C4-2B (cell line): ENCODE data around the gene BTNL3.

Experiments
- H3K27ac ChIP-seq: fragments of 450-650 bp; 2 replicates; pipeline ENCODE4 v1.5.1; 2017
- ZFX ChIP-seq: fragments of 450-650 bp; IDR thresholded peaks from 2 replicates; pipeline ENCODE4 v1.6.1; 2017
- TF ChIP-seq, protein P1 (sequence below): fragments of 450-650 bp; conservative IDR thresholded peaks from 2 replicates; pipeline ENCODE4 v1.5.1; 2017; ENCODE audit warnings: mild to moderate bottlenecking

Gene BTNL3, protein sequence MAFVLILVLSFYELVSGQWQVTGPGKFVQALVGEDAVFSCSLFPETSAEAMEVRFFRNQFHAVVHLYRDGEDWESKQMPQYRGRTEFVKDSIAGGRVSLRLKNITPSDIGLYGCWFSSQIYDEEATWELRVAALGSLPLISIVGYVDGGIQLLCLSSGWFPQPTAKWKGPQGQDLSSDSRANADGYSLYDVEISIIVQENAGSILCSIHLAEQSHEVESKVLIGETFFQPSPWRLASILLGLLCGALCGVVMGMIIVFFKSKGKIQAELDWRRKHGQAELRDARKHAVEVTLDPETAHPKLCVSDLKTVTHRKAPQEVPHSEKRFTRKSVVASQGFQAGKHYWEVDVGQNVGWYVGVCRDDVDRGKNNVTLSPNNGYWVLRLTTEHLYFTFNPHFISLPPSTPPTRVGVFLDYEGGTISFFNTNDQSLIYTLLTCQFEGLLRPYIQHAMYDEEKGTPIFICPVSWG

DNA sequence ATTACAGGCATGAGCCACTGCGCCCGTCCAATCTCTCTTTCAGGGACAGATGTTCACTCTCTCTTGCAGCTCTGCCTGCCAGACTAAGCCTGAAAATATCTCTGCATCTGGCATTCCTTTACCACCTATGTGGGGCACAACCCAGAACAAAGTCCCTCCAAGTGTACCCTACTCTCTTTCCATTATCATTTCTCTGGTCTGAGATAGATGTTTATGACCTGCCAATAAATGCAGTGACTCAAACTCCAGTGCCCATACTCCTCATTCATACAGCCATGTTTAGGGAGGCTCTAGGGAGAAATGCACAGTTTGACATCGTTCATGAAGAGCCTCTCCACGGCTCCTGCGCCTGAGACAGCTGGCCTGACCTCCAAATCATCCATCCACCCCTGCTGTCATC is at the start of gene BTNL3:
TSS of gene BTNL3 (plus strand) at position 255 of the 400 bp plus-strand sequence. CDS start 183 bp downstream, outside the sequence.
- H3K27ac ChIP-seq: no peak within 1 kb of the TSS
- no peak for TF ChIP-seq ZFX
- TF ChIP-seq, protein P1, sequence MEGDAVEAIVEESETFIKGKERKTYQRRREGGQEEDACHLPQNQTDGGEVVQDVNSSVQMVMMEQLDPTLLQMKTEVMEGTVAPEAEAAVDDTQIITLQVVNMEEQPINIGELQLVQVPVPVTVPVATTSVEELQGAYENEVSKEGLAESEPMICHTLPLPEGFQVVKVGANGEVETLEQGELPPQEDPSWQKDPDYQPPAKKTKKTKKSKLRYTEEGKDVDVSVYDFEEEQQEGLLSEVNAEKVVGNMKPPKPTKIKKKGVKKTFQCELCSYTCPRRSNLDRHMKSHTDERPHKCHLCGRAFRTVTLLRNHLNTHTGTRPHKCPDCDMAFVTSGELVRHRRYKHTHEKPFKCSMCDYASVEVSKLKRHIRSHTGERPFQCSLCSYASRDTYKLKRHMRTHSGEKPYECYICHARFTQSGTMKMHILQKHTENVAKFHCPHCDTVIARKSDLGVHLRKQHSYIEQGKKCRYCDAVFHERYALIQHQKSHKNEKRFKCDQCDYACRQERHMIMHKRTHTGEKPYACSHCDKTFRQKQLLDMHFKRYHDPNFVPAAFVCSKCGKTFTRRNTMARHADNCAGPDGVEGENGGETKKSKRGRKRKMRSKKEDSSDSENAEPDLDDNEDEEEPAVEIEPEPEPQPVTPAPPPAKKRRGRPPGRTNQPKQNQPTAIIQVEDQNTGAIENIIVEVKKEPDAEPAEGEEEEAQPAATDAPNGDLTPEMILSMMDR: no peak

DNA sequence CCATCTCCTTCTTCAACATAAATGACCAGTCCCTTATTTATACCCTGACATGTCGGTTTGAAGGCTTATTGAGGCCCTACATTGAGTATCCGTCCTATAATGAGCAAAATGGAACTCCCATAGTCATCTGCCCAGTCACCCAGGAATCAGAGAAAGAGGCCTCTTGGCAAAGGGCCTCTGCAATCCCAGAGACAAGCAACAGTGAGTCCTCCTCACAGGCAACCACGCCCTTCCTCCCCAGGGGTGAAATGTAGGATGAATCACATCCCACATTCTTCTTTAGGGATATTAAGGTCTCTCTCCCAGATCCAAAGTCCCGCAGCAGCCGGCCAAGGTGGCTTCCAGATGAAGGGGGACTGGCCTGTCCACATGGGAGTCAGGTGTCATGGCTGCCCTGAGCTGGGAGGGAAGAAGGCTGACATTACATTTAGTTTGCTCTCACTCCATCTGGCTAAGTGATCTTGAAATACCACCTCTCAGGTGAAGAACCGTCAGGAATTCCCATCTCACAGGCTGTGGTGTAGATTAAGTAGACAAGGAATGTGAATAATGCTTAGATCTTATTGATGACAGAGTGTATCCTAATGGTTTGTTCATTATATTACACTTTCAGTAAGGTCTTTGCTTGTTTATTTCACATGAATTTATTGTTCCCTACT is 38.2 kb upstream of the BTNL3 start:
- H3K27ac ChIP-seq: no peak overlapping the region
- no peak for TF ChIP-seq ZFX
- TF ChIP-seq, protein P1: no peak

- no peak overlapping the region for H3K27ac ChIP-seq
- TF ChIP-seq ZFX: no peak
- TF ChIP-seq, protein P1: no peak
Observed at GRCh38 chr5:180959661-180960060, 29.0 kb upstream of the BTNL3 start.

DNA sequence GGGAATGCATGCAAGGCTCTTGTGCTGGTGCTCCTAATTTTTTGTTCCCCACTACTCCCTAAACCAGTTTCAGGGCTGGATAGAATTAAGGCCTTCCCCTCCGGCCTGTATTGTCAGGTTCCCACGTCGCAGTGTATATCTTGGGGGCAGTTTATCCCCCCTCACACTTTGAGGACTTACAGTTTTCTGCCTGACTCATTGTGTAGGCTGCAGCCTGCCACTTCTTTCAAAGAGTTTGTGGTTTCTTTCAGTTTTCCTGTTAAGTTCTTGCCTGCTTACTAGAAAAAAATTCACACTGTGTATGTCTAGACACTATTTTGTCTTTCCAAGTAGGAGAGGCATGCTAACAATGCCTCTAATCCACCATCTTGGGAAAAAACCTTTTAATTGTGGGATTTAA is 28.4 kb upstream of the BTNL3 start:
- H3K27ac ChIP-seq: no peak overlapping the region
- TF ChIP-seq, protein P1: no peak
- TF ChIP-seq ZFX: no peak

DNA sequence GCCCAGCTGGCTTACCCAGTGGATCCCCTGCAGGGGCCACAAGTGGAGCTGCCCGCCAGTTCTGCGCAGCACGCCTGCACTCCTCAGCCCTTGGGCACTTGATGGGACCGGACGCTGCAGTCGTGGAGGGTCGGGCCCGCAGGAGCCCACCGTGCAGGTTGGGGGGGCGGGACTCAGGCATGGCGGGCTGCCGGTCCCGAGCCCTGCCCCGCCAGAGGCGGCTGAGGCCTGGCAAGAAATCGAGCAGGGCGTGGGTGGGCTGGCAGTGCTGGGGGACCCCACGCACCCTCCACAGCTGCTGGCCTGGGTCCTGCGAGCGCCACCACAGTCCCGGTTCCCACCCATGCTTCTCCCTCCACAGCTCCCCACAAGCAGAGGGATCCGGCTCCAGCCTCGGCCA is 19.2 kb upstream of the BTNL3 start:
- no peak overlapping the region for H3K27ac ChIP-seq
- TF ChIP-seq, protein P1: no peak
- no peak for TF ChIP-seq ZFX

DNA sequence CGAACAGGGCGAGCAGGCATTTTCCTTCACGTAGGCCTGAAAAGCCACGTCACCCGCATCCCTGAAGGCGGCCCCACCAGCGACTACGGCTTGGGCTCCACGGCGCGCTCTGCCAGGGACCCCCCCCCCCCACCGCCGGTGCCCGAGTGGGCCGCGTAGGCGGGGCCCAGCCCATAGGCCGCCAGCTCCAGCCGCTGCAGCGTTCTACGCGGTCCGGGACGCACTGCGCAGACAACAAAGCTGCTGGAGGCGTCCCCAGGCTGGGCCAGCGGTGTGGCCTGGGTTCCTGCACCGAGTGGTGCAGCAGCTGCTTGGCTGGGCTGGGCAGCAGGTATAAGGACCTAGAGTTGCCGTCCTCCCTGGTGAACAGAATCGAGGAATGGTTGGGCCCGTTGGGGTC is 18.3 kb upstream of the BTNL3 start:
- TF ChIP-seq ZFX: no peak
- TF ChIP-seq, protein P1: no peak
- no peak overlapping the region for H3K27ac ChIP-seq

- H3K27ac ChIP-seq: no peak overlapping the region
- TF ChIP-seq, protein P1: no peak
- no peak for TF ChIP-seq ZFX
Observed at GRCh38 chr5:180970875-180971274, 17.8 kb upstream of the BTNL3 start.
